GM13976 (cell line): Measurements from ENCODE around the gene MTMR10.

Experiments
- DNase-seq: peaks from one replicate; pipeline ENCODE4 v3.0.0; 2012; ENCODE audit warnings: low spot score
- in situ Hi-C: fragments of 300-500 bp; cut with MboI; formaldehyde crosslinking; loops from one replicate; pipeline ENCODE4 v1.12.0; 2022; ENCODE audit warnings: low sequenced_read_pairs, mixed read lengths, inconsistent platforms; ENCODE audit not compliant: unreplicated experiment
- TF ChIP-seq, protein P1 (sequence below): IDR thresholded peaks from 2 replicates; pipeline ENCODE4 v1.5.1; 2012; ENCODE audit warnings: borderline replicate concordance, mild to moderate bottlenecking; ENCODE audit not compliant: insufficient read depth; ENCODE audit errors: extremely low read depth, missing control alignments, control extremely low read depth

The MTMR10 gene

DNA sequence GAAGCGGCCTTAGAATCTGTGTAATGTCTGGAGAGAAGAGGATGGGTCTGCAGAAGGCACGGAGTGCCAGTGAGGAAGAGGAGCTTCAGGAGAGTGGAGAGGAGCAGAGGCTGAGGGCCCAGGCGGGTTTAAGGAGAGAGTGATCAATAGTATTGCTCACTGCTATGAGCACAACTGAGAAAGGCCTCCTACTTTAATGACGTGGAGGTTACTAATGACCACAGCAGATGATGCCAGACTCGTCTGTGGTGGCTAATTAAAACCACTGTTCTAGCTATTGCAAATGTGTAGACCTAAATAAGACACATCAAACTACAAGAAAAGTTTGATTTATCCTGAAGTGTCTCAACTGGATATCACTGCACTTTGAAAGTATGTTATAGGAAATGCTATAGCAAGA, 33.2 kb downstream of the MTMR10 start:
- no peak for DNase-seq
- in situ Hi-C loops: no loop called here
- TF ChIP-seq, protein P1, sequence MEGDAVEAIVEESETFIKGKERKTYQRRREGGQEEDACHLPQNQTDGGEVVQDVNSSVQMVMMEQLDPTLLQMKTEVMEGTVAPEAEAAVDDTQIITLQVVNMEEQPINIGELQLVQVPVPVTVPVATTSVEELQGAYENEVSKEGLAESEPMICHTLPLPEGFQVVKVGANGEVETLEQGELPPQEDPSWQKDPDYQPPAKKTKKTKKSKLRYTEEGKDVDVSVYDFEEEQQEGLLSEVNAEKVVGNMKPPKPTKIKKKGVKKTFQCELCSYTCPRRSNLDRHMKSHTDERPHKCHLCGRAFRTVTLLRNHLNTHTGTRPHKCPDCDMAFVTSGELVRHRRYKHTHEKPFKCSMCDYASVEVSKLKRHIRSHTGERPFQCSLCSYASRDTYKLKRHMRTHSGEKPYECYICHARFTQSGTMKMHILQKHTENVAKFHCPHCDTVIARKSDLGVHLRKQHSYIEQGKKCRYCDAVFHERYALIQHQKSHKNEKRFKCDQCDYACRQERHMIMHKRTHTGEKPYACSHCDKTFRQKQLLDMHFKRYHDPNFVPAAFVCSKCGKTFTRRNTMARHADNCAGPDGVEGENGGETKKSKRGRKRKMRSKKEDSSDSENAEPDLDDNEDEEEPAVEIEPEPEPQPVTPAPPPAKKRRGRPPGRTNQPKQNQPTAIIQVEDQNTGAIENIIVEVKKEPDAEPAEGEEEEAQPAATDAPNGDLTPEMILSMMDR: no peak

DNA sequence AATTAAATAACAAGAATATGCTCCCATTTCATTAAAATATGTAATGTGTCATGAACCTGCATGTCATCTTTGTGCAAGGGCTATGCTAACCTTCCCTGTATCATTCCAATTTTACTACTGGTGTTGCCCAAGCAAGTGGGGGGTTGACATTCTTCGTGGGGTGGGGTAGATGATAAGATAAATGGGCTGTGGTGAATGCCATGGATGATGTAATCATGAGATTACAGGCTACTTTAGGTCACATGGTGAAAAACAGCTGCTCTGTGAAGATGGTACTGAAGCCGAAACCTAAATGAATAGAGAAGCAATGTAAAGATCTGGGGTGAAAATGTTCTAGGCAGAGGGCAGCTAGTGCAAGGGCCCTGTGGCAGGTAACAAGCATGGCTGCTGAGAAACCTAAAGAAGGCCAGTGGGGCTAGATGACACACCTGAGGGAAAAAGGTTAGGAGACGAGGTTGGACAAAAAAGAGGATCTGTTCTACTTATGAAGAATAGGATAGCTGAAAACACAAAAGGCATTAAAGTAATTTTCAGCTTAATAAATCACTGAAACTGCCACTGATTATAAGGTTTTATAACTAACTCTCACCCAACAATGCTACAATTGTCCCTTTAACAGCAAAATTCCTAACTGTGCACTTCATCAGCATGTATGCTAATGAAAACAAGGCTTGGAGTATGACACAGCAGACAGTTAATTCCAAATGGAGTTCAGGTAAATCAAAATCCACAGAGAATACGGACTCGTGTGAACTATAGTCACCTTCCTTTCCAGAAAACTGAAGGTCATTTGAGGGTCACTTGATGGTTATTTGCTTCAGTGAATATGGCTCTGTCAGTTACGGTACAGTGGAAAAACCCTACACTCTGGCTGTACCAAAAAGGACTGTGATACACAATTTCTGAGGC, 35.0 kb downstream of the MTMR10 start:
- TF ChIP-seq, protein P1: no peak
- no peak for DNase-seq
- in situ Hi-C loops: no loop called here

DNA sequence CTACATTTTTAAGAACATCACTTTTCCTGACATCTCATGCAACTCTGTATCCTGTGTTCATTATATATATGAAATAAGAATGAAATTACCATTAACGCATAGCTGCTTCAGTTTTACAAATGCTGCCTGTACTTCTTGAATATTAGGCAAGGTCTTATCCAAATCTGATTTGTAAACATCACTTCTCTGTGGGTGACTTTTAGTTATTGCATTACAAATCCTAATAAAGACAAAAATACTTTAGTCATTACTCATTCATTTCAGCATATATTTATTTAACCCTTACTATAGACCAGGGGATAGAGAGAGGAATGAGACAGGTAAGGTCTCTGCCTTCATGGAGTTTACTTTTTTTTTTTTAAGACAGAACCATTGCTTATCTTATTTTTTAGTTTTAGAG, 36.8 kb downstream of the MTMR10 start:
- in situ Hi-C loops: no loop called here
- TF ChIP-seq, protein P1: no peak

DNA sequence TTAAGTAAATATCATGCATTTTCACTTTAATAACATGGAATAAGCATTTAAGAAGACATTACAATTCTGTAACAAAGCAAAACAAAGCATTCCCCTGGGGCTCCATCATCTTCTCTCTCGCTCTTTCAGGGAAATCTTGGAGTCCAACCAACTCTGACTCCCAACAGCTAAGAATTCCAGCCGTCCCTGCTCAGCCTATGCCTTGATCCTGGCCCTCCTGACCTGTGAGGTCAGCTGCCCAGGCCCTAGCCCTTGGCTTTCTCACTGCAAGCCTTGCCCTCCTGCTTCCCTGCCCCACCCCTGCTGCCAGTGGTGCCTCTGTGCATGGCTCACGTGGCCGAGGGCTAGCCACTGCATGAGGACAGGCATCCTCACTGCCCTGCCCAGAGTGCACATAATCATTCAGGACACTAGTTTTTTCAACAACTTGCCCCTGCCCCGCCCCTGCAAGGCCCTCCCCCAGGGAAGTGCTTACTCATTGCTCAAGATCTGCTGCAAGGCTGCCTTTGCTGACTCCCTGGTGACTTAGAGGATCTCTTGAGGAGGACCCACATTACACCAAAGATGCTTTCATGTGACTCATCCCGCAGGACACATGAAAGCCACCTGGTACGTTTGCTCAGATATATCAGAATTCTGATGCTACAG, 37.6 kb downstream of the MTMR10 start:
- DNase-seq: no peak
- in situ Hi-C loops: no loop called here
- TF ChIP-seq, protein P1: no peak

More for the DNA sequence above, 36.8 kb downstream of the MTMR10 start:
- DNase-seq: no peak

DNA sequence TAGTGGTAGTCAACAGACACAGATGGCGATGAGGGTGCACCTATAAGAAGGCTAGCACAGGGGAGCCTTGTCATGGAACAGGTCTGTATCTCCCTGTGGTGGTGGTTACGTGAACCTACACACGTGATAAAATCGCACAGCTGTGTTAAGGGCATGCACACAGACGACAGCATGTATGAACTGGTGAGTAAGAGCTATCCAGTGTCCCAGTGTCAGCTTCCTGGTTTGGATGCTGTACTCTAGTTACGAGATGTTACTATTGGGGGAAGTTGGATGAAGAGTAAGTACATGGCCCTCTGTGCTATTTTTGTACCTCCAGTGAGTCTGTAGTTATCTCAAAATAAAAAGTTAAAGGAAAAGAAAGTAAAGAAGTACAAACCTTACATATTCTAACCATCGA, 38.2 kb downstream of the MTMR10 start:
- in situ Hi-C loops: no loop called here
- TF ChIP-seq, protein P1: no peak
- DNase-seq: no peak

DNA sequence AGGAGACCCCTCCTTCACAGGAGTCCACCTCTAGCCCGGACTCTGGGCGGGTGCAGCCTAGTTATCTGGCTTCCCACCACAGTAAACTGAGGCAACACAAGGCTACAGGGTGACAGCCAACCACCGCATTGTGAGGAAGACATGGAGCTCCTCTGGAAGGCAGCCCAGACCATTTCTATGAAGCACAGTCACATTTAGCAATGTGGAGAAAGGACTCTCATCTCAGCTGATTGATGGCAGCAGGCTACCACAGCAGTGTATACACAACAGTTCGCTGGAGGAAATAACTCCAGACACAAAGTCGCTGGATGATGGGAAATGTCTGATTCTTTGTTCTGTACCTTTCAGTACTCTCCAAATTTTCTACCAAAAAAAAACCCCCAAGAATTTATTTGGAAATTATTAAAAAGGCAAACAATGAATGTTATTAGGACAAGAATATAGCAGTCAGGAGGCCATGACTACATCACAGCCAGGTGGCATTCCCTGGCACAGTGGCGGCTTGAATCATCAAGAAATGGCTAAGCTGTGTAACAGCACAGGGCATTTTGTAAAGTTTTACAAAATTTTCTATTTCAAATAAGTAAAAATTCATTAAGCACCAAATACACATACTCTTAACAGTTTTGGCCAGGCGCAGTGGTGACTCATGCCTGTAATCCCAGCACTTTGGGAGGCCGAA, 47.6 kb downstream of the MTMR10 start:
- DNase-seq: no peak
- in situ Hi-C loops: no loop called here
- TF ChIP-seq, protein P1: no peak
